K562 (cell line): ENCODE results near the gene SPDYE1. TPM values are rescaled to one million over a fixed set of nuclear protein-coding genes. Genes with fewer than 3 reads are reported as not detected.
"Not testable (repeated sequence)": the region's sequence is repeated elsewhere in the genome, so short reads cannot be mapped to it uniquely, and the experiment has no call there.

Source experiments
- ATAC-seq: fragments of 200-7000 bp; cut with Tn5 transposase; 3 replicates; pipeline ENCODE4 v1.9.1; 2020; ENCODE audit warnings: moderate library complexity
- BruUV-seq: library from RNA; stranded (reverse); fragments of 400-500 nt; replicated peaks from 2 replicates; lab custom pipeline; 2021; lab: Mats Ljungman, UMichigan
- CTCF ChIA-PET: fragments of 300-600 bp; formaldehyde crosslinking; extraction: SDS; loops from one replicate; lab custom pipeline; 2021; ENCODE audit warnings: low intra/inter-chr PET ratio; lab: Yijun Ruan, JAX
- POLR2A ChIA-PET: fragments of 300-600, 350-650 bp; sonication (Branson Sonifier 250); formaldehyde crosslinking; extraction: SDS; loops from one replicate; lab custom pipeline; 2021; ENCODE audit warnings: antibody characterized with exemption, inconsistent platforms; lab: Yijun Ruan, JAX
- DNase-seq, 4 experiments: peaks; one replicate each; pipeline versions ENCODE4 v3.0.0 to v3.0.0-alpha.2; 2011 to 2018; ENCODE audit warnings: low spot score in 3 of 4, mixed read lengths in 3 of 4; ENCODE audit errors: extremely low read depth in 1 of 4
- FAIRE-seq: peaks from 2 replicates; lab custom pipeline; 2011; peaks lifted over from hg19 to GRCh38; lab: Jason Lieb, UNC
- H2AFZ ChIP-seq: 2 replicates; pipeline ENCODE4 v1.6.0; 2011; ENCODE audit warnings: low read depth, low read length, control low read depth, inconsistent platforms
- H3K27ac ChIP-seq: fragments of 200-600 bp; 3 replicates; pipeline ENCODE4 v1.8.0; 2011; ENCODE audit warnings: low read depth, mild to moderate bottlenecking, control low read depth, inconsistent platforms, low read length, moderate library complexity, mixed read lengths; ENCODE audit errors: extremely low read depth
- H3K27me3 ChIP-seq, 2 experiments: fragments of 300-600 bp in 1 of 2; 2 replicates in 1 of 2; 3 replicates in 1 of 2; pipeline versions ENCODE4 v1.6.0 to v1.8.0; 2011; ENCODE audit warnings: inconsistent platforms in 2 of 2, low read length in 2 of 2, mild to moderate bottlenecking in 1 of 2, mixed read lengths in 1 of 2, moderate library complexity in 1 of 2; ENCODE audit not compliant: control insufficient read depth in 2 of 2, insufficient read depth in 2 of 2
- H3K36me3 ChIP-seq: fragments of 300-600 bp; 3 replicates; pipeline ENCODE4 v1.8.0; 2011; ENCODE audit warnings: mild to moderate bottlenecking, low read length, inconsistent platforms; ENCODE audit not compliant: control insufficient read depth, insufficient read depth
- H3K4me1 ChIP-seq, 2 experiments: fragments of 200-600 bp in 1 of 2; replicated peaks in 1 of 2; 2 replicates in 1 of 2; 3 replicates in 1 of 2; pipeline versions ENCODE4 v1.5.1 to v1.8.0; 2011; ENCODE audit warnings: inconsistent platforms in 2 of 2, low read length in 2 of 2, mild to moderate bottlenecking in 1 of 2, mixed read lengths in 1 of 2, moderate library complexity in 1 of 2; ENCODE audit not compliant: control insufficient read depth in 2 of 2, insufficient read depth in 2 of 2
- H3K4me2 ChIP-seq: 2 replicates; pipeline ENCODE4 v1.6.1; 2011; ENCODE audit warnings: low read length, control low read depth, inconsistent platforms, mixed read lengths; ENCODE audit not compliant: insufficient read depth
- H3K4me3 ChIP-seq: fragments of 200-600 bp; sonication (generic), shearing (Covaris generic); 2 replicates; pipeline ENCODE4 v1.5.1; 2016; ENCODE audit warnings: control low read depth, inconsistent platforms
- H3K79me2 ChIP-seq: fragments of 200-600 bp; 3 replicates; pipeline ENCODE4 v1.8.0; 2011; ENCODE audit warnings: low read length, inconsistent platforms; ENCODE audit not compliant: control insufficient read depth, insufficient read depth
- H3K9ac ChIP-seq, 2 experiments: 2 replicates each; pipeline versions ENCODE4 v1.6.0 to v1.6.1; 2011; ENCODE audit warnings: low read depth in 2 of 2, low read length in 2 of 2, control low read depth in 1 of 2, inconsistent platforms in 1 of 2, mild to moderate bottlenecking in 1 of 2, mixed read lengths in 1 of 2; ENCODE audit not compliant: insufficient read depth in 1 of 2
- H3K9me1 ChIP-seq: one replicate; pipeline ENCODE4 v1.6.0; 2011; ENCODE audit warnings: inconsistent platforms, mild to moderate bottlenecking, low read length, moderate library complexity; ENCODE audit not compliant: control insufficient read depth, insufficient read depth
- H3K9me3 ChIP-seq: replicated peaks from 2 replicates; pipeline ENCODE4 v1.5.1; 2011; ENCODE audit warnings: low read depth, low read length, inconsistent platforms; ENCODE audit not compliant: control insufficient read depth, insufficient read depth
- H4K20me1 ChIP-seq: replicated peaks from 2 replicates; pipeline ENCODE4 v1.6.1; 2011; ENCODE audit warnings: low read length, inconsistent platforms, mixed read lengths; ENCODE audit not compliant: control insufficient read depth, insufficient read depth
- WGBS: fragments of 100-300 bp; shearing (Covaris generic); methylation state at CpG from one replicate; pipeline ENCODE4 v1.1.6; 2016; ENCODE audit warnings: low coverage, mixed read lengths; ENCODE audit not compliant: insufficient coverage; ENCODE audit errors: missing lambda C conversion rate; 5-methylcytosine and 5-hydroxymethylcytosine counted together
- in situ Hi-C: fragments of 300-500 bp; cut with MboI; formaldehyde crosslinking; loops from 4 replicates; pipeline ENCODE4 v1.15.0; 2018; ENCODE audit warnings: inconsistent platforms, mixed read lengths
- intact Hi-C: fragments of 100-400 bp; cut with micrococcal nuclease; formaldehyde crosslinking; loops from 2 replicates; pipeline ENCODE4 v1.14.2; 2022
- polyA plus RNA-seq, 8 experiments: library from polyadenylated mRNA; depleted of rRNA in 4 of 8; stranded (reverse) in 5 of 8; unstranded in 3 of 8; fragments of >200 nt; fragmentation: Nextera tagmentation in 2 of 8; fragmentation: Illumina TruSeq in 1 of 8; extraction: Ambion mirVana in 2 of 8; extraction: Trizol in 1 of 8; gene quantifications; 2 replicates each; pipeline versions ENCODE4 v1.2.1 to v1.2.3, GENCODE V29; 2011 to 2014; ENCODE audit warnings: inconsistent platforms in 1 of 8, missing spikeins in 1 of 8
- total RNA-seq, 7 experiments: library from RNA; depleted of rRNA in 6 of 7; stranded (reverse); fragments of >200 nt in 6 of 7; fragmentation: Illumina TruSeq in 2 of 7; extraction: Trizol in 2 of 7; gene quantifications; 2 replicates each; pipeline versions ENCODE4 v1.2.1 to v1.2.3, GENCODE V29; 2011 to 2021; ENCODE audit warnings: low replicate concordance in 1 of 7
- TF ChIP-seq, protein P1 (sequence below), 2 experiments: fragments of 450-650 bp in 1 of 2; sonication (generic) in 1 of 2; formaldehyde crosslinking in 1 of 2; IDR thresholded peaks in 1 of 2; conservative IDR thresholded peaks in 1 of 2; 2 replicates each; pipeline versions ENCODE4 v1.6.1 to v1.8.1; 2016 to 2023; ENCODE audit warnings: mild to moderate bottlenecking in 2 of 2, moderate library complexity in 2 of 2, inconsistent platforms in 1 of 2, missing genetic modification reagents in 1 of 2

Gene SPDYE1
- total and polyA plus RNA-seq, 9 of the 15 experiments (the other 6 are each of a cell fraction or from before 2014, with no cell fraction given): 0.04 to 0.10 TPM; not detected in 7

DNA sequence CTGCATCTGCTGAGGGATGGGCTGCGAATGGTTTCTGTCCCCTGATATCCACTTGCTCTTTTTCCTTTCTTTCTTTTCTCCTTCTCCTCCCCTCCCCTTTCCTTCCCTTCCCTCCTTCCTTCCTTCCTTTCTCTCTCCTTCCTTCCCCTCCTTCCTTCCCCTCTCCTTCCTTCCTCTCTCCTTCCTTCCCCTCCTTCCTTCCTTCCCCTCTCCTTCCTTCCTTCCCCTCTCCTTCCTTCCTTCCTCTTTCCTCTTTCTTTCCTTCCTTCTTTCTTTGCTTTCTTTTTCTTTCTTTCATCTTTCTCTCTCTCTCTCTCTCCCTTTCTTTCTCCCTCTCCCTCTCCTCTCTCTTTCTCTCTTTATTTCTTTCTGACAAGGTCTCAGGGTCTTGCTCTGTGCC lies 20.2 kb upstream of the SPDYE1 start (continued):
- TF ChIP-seq, protein P1, sequence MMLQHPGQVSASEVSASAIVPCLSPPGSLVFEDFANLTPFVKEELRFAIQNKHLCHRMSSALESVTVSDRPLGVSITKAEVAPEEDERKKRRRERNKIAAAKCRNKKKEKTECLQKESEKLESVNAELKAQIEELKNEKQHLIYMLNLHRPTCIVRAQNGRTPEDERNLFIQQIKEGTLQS (IDR thresholded peaks at IDR 0.05): peak; percentile 51
- TF ChIP-seq, protein P1 (CRISPR knock-in tag; conservative IDR thresholded peaks at IDR 0.05): no peak

GRCh38 chr7:43978102-43978501 lies 19.6 kb upstream of the SPDYE1 start:
- CTCF ChIA-PET, H3K4me3 ChIP-seq, H3K4me2 ChIP-seq, intact Hi-C loops, in situ Hi-C loops, ATAC-seq, H2AFZ ChIP-seq, H3K79me2 ChIP-seq, H4K20me1 ChIP-seq, H3K9me1 ChIP-seq, H3K27ac ChIP-seq, H3K9me3 ChIP-seq, H3K9ac ChIP-seq, H3K27me3 ChIP-seq, FAIRE-seq, BruUV-seq, DNase-seq, H3K36me3 ChIP-seq, POLR2A ChIA-PET, H3K4me1 ChIP-seq: not testable (repeated sequence)
- 42% methylated on average over 10 of the region's 11 CpGs for WGBS

- H3K4me2 ChIP-seq, intact Hi-C loops, POLR2A ChIA-PET, H3K27me3 ChIP-seq, H3K27ac ChIP-seq, DNase-seq, FAIRE-seq, H3K9me3 ChIP-seq, H2AFZ ChIP-seq, in situ Hi-C loops, H4K20me1 ChIP-seq, H3K79me2 ChIP-seq, H3K4me1 ChIP-seq, ATAC-seq, H3K9ac ChIP-seq, H3K9me1 ChIP-seq, H3K4me3 ChIP-seq, H3K36me3 ChIP-seq, CTCF ChIA-PET, BruUV-seq: not testable (repeated sequence)
- WGBS: 60% methylated on average over 1 of the region's 6 CpGs
Observed at GRCh38 chr7:43982848-43983247, 14.8 kb upstream of the SPDYE1 start.
